Suprapubic skin (tissue), 3 donors: ENCODE data around the gene A2ML1.

Experiments
- CTCF ChIP-seq, 2 donors: fragments of 200-600 bp in 1 of 2; fragments of 450-650 bp in 1 of 2; sonication (generic) in 1 of 2; IDR thresholded peaks; one replicate each; pipeline ENCODE4 v1.5.1; 2016 to 2019; ENCODE audit warnings: antibody characterized with exemption in 2 of 2, mild to moderate bottlenecking in 1 of 2, moderate library complexity in 1 of 2
- POLR2A ChIP-seq, 2 donors: fragments of 450-650 bp; IDR thresholded peaks; one replicate each; pipeline ENCODE4 v1.6.1; 2017; ENCODE audit warnings: antibody characterized with exemption in 2 of 2, mild to moderate bottlenecking in 2 of 2, moderate library complexity in 2 of 2

GRCh38 chr12:8852119-8852518, 29.7 kb downstream of the A2ML1 start:
- TF ChIP-seq CTCF (IDR thresholded peaks at IDR 0.05) = no peak
- TF ChIP-seq POLR2A (IDR thresholded peaks at IDR 0.05) = no peak
